Caco-2 (cell line): ENCODE results near the gene DPF3. TPM values are rescaled to one million over a fixed set of nuclear protein-coding genes. Genes with fewer than 3 reads are reported as not detected.

Source experiments
- BruUV-seq: library from RNA; stranded (reverse); fragments of 400-500 nt; replicated peaks from 2 replicates; lab custom pipeline; 2021; lab: Mats Ljungman, UMichigan
- CTCF ChIA-PET: fragments of 300-600 bp; sonication (Branson Sonifier 250); formaldehyde crosslinking; loops from one replicate; lab custom pipeline; 2022; ENCODE audit warnings: antibody characterized with exemption; lab: Charles Lee
- POLR2A ChIA-PET: fragments of 300-600 bp; sonication (Branson Sonifier 250); formaldehyde crosslinking; loops from one replicate; lab custom pipeline; 2022; ENCODE audit warnings: antibody characterized with exemption; lab: Charles Lee
- DNase-seq, 2 experiments: peaks; one replicate each; pipeline versions ENCODE4 v3.0.0 to v3.0.0-alpha.2; 2020 to 2022
- H3K27me3 ChIP-seq: replicated peaks from 2 replicates; pipeline ENCODE4 v1.6.0; 2011; ENCODE audit warnings: low read length; ENCODE audit not compliant: control insufficient read depth, insufficient read depth
- H3K36me3 ChIP-seq: 2 replicates; pipeline ENCODE4 v1.5.1; 2011; ENCODE audit warnings: low read length; ENCODE audit not compliant: control insufficient read depth, insufficient read depth
- H3K4me1 ChIP-seq: fragments of 250-450 bp; sonication (Bioruptor Pico); 2 replicates; pipeline ENCODE4 v1.5.1; 2020; ENCODE audit warnings: mild to moderate bottlenecking
- H3K4me3 ChIP-seq: 2 replicates; pipeline ENCODE4 v1.5.1; 2011; ENCODE audit warnings: low read depth, mild to moderate bottlenecking, control low read depth, low read length
- H3K9me3 ChIP-seq: fragments of 250-450 bp; sonication (Bioruptor Pico); 2 replicates; pipeline ENCODE4 v1.5.1; 2020; ENCODE audit warnings: mild to moderate bottlenecking, moderate library complexity
- H3K27ac Mint-ChIP-seq: one replicate; pipeline ENCODE4 v1.8.0; 2022; ENCODE audit warnings: mixed read lengths; ENCODE audit not compliant: unreplicated experiment
- H3K27me3 Mint-ChIP-seq: one replicate; pipeline ENCODE4 v1.8.0; 2022; ENCODE audit warnings: mixed read lengths; ENCODE audit not compliant: insufficient read depth, unreplicated experiment
- H3K36me3 Mint-ChIP-seq: one replicate; pipeline ENCODE4 v1.8.0; 2022; ENCODE audit warnings: mild to moderate bottlenecking, mixed read lengths; ENCODE audit not compliant: insufficient read depth, unreplicated experiment
- H3K4me1 Mint-ChIP-seq: one replicate; pipeline ENCODE4 v1.8.0; 2022; ENCODE audit warnings: low read depth, mixed read lengths; ENCODE audit not compliant: unreplicated experiment
- H3K4me3 Mint-ChIP-seq: one replicate; pipeline ENCODE4 v1.8.0; 2022; ENCODE audit warnings: mild to moderate bottlenecking, moderate library complexity, mixed read lengths; ENCODE audit not compliant: unreplicated experiment
- H3K9me3 Mint-ChIP-seq: one replicate; pipeline ENCODE4 v1.8.0; 2022; ENCODE audit warnings: mixed read lengths; ENCODE audit not compliant: unreplicated experiment
- CTCF ChIP-seq, 2 experiments: fragments of 200-600 bp in 1 of 2; IDR thresholded peaks; 1 replicate in 1 of 2; 2 replicates in 1 of 2; pipeline versions ENCODE4 v1.5.1 to v1.8.0; 2011 to 2022; ENCODE audit warnings: antibody characterized with exemption in 1 of 2, control low read depth in 1 of 2, inconsistent platforms in 1 of 2, low read depth in 1 of 2, low read length in 1 of 2, mild to moderate bottlenecking in 1 of 2, moderate library complexity in 1 of 2; ENCODE audit not compliant: insufficient read depth in 1 of 2, severe bottlenecking in 1 of 2, unreplicated experiment in 1 of 2
- intact Hi-C: fragments of 100-400 bp; cut with micrococcal nuclease; formaldehyde crosslinking; loops from one replicate; pipeline ENCODE4 v1.10.0; 2022; ENCODE audit not compliant: unreplicated experiment
- total RNA-seq: library from RNA; stranded (reverse); gene quantifications from 2 replicates; pipeline ENCODE4 v1.2.3, GENCODE V29; 2022

Gene DPF3
- total RNA-seq, 1 experiment from 2014 or later, result not detected

- ChIA-PET POLR2A (no interaction called here), CTCF (interaction anchor here (0.7 kb wide), 1 partner anchor 65 kb away, joined by 3 read pairs; no protein-coding TSS in a partner anchor)
- no peak for DNase-seq
- H3K36me3 ChIP-seq, result no peaks in the 10 kb centered on the region
- Mint-ChIP-seq H3K4me3 (no peak overlapping the region), H3K9me3 (no peaks in the 10 kb centered on the region), H3K27ac (peak overlapping the region; percentile 16), H3K4me1 (no peaks in the 10 kb centered on the region), H3K27me3 (peaks cover 9% of the 10 kb centered on the region), H3K36me3 (no peaks in the 10 kb centered on the region)
- H3K4me3 ChIP-seq, result no peak overlapping the region
- H3K27me3 ChIP-seq, result no peaks in the 10 kb centered on the region
- intact Hi-C loops, result no loop called here
- no TSS peak for BruUV-seq
- H3K4me1 ChIP-seq, result peaks cover 12% of the 10 kb centered on the region; the same call in 1 of the 2 replicates
- no peak for TF ChIP-seq CTCF (IDR thresholded peaks at IDR 0.05; ENCODE audit: insufficient read depth in 1 of 2, low read depth in 1 of 2, low read length in 1 of 2, severe bottlenecking in 1 of 2, unreplicated experiment in 1 of 2)
- H3K9me3 ChIP-seq, result no peaks in the 10 kb centered on the region
These were observed 229.8 kb downstream of the DPF3 start for GRCh38 chr14:72663956-72664650.

- intact Hi-C loops, result no loop called here
- no peaks in the 10 kb centered on the region for H3K36me3 ChIP-seq
- Mint-ChIP-seq H3K36me3 (no peaks in the 10 kb centered on the region), H3K9me3 (no peaks in the 10 kb centered on the region), H3K27ac (no peak overlapping the region), H3K27me3 (peaks cover 10% of the 10 kb centered on the region), H3K4me1 (no peaks in the 10 kb centered on the region), H3K4me3 (no peak overlapping the region)
- peaks cover 12% of the 10 kb centered on the region; the same call in 1 of the 2 replicates for H3K4me1 ChIP-seq
- ChIA-PET CTCF (no interaction called here), POLR2A (no interaction called here)
- no peak for DNase-seq
- H3K9me3 ChIP-seq, result no peaks in the 10 kb centered on the region
- BruUV-seq, result no TSS peak
- no peak for TF ChIP-seq CTCF (IDR thresholded peaks at IDR 0.05; ENCODE audit: insufficient read depth in 1 of 2, low read depth in 1 of 2, low read length in 1 of 2, severe bottlenecking in 1 of 2, unreplicated experiment in 1 of 2)
- no peak overlapping the region for H3K4me3 ChIP-seq
- H3K27me3 ChIP-seq, result no peaks in the 10 kb centered on the region
These were observed 230.8 kb downstream of the DPF3 start for GRCh38 chr14:72663076-72663487.

DNA sequence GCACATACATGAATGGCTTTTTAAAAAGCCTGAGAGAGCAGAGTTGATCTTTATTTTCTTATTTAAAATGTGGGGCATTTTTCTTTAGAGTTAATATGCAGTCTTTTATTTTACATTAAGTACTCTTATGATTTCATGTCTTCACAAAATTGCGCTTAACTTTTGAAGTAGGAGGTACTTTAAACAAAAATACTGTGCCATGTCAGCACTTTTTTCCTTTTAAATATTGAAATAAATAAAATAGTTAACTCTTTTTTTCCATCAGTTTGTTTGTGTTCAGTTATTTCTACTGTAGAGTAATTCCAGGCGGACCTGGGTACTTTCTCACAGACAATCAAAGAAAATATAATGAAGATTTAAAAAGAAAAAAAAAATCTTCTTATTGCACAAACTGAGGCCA is 231.7 kb downstream of the DPF3 start:
- ChIA-PET CTCF (no interaction called here), POLR2A (no interaction called here)
- Mint-ChIP-seq H3K27me3 (peaks cover 10% of the 10 kb centered on the region), H3K27ac (no peak overlapping the region), H3K9me3 (no peaks in the 10 kb centered on the region), H3K4me1 (no peaks in the 10 kb centered on the region), H3K36me3 (no peaks in the 10 kb centered on the region), H3K4me3 (no peak overlapping the region)
- no peak for DNase-seq
- no TSS peak for BruUV-seq
- Histone ChIP-seq H3K36me3 (no peaks in the 10 kb centered on the region), H3K9me3 (no peaks in the 10 kb centered on the region), H3K27me3 (no peaks in the 10 kb centered on the region), H3K4me3 (no peak overlapping the region), H3K4me1 (peaks cover 12% of the 10 kb centered on the region; the same call in 1 of the 2 replicates)
- TF ChIP-seq CTCF (IDR thresholded peaks at IDR 0.05; ENCODE audit: insufficient read depth in 1 of 2, low read depth in 1 of 2, low read length in 1 of 2, severe bottlenecking in 1 of 2, unreplicated experiment in 1 of 2), result no peak
- intact Hi-C loops, result no loop called here
